ENCODE measurements around the gene VWA8.

Gene VWA8

DNA sequence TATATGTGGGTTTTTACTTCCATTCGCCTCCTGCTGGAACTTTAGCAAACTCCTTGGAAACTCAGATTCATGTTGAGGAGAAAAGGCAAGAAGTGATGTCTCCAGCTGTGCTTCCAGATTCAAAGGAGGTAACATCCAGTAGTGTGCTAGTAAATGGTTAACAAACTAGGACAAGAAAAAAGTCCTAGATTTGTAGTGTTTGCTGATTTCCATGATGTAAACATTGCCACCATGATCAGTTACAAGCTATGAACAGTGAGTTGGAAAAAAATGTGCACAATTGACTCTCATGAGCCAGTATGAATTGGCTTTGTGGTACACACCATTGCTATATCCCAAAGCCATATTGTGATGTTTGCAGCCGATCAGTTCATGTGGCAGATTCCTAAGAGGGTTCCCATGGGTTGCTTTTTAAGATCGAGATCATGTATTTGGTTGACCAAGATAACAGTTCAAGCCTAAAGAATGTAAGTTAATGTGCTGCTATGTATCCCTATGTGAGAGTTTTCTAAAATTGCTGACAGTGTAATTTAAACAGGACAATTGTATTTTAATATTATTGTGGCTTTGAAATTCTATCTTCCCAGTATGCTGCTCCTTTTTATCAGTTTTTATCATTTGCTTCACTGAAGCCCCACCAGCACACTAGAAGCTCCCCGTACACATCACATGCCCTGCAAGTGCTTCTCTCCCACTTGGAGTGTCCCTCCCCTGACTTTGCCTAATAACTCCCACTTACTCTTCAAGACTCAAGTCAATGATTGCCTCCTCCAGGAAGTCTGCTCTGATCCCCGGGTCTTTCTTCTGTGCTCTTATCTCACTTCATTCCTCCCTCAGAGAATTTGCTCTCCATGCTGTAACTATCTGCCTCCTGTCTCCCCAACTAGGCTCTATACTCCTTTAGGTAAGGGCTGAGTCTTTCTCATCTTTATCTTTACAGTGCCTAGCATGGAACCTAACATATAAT is 355.3 kb downstream of the VWA8 start:
- no peak for DNase-seq (ENCODE audit: low read depth)
- no peak overlapping the region for H3K4me3 ChIP-seq (ENCODE audit: low read length)
- TF ChIP-seq, protein P1, sequence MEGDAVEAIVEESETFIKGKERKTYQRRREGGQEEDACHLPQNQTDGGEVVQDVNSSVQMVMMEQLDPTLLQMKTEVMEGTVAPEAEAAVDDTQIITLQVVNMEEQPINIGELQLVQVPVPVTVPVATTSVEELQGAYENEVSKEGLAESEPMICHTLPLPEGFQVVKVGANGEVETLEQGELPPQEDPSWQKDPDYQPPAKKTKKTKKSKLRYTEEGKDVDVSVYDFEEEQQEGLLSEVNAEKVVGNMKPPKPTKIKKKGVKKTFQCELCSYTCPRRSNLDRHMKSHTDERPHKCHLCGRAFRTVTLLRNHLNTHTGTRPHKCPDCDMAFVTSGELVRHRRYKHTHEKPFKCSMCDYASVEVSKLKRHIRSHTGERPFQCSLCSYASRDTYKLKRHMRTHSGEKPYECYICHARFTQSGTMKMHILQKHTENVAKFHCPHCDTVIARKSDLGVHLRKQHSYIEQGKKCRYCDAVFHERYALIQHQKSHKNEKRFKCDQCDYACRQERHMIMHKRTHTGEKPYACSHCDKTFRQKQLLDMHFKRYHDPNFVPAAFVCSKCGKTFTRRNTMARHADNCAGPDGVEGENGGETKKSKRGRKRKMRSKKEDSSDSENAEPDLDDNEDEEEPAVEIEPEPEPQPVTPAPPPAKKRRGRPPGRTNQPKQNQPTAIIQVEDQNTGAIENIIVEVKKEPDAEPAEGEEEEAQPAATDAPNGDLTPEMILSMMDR (IDR thresholded peaks at IDR 0.05; ENCODE audit: insufficient read depth, low read depth, low read length, missing control alignments): no peak

DNA sequence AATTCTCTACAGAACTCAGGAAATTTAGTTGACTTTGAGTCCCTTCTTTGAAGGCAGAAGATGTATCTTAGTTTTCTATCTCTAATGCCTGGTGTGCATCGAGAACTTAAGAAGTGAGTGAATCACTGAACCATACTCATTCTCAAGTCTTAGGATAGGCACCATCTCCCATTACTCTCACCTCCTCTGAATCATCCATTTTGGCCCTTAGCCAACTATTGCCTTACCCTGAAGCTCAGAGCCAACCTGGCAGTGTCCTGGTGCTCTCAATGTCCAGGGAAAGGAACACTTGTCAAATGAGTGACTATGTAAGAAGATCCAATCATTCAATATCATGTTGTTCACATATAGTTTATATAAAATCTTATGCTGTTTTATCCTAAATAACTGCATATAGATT is 357.0 kb downstream of the VWA8 start:
- no peak overlapping the region for H3K4me3 ChIP-seq (ENCODE audit: low read length)
- TF ChIP-seq, protein P1 (IDR thresholded peaks at IDR 0.05; ENCODE audit: insufficient read depth, low read depth, low read length, missing control alignments): no peak
- DNase-seq (ENCODE audit: low read depth): peak; percentile 96

DNA sequence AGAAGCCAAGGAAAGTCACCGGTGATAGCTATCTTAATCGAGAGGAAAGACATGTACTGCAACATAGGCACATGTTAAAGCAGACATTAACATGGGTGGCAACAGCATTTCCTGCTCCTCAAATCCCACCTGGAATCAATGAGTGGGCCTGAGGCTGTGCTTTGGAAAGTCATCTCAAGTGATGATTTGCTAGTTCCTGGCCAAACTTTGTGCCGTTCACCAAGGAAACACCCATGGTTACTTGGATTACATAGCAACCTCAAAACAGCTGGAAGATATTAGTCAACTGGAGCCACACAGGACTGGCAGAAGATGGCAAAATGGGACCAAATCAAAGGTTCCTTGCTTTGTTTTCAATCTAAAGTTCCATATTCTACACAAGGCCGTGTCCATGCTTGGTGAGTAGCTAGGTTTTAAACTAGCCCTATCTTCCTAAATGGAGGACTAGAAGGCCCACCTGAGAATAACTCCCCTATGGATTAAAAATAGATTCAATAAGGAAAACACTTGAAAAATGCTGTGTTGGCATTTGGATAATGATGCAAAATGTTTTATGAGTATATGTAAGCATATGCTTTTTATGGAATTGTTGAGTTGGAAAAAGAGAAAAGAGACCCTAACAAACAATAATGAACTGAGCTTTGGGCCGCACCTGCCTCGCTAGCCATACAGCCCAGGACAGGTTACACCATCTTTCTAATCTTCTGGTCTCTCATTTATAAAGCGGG is 359.0 kb downstream of the VWA8 start:
- H3K4me3 ChIP-seq (ENCODE audit: low read length): no peak overlapping the region
- TF ChIP-seq, protein P1 (IDR thresholded peaks at IDR 0.05; ENCODE audit: insufficient read depth, low read depth, low read length, missing control alignments): no peak
- no peak for DNase-seq (ENCODE audit: low read depth)

DNA sequence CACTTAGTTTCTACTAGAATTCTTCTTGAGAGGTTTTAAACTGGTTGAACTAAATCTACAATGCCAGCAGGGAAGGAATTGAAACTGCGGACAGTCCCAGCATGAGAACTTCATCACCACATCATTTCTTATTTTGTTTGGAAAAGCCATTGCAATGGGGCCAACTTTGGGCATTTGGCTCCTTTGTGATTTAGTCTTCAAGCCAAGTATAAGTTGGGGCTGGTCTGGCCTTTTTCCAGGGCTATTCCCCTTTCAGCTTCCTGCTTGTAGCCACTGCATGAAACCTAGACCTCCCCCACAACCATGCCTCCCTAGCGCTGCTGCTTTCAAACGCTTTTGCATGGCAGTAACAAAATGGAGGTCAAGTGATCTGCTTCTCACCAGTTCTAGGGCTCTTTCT is 361.3 kb downstream of the VWA8 start:
- DNase-seq (ENCODE audit: low read depth): no peak
- no peak overlapping the region for H3K4me3 ChIP-seq (ENCODE audit: low read length)
- TF ChIP-seq, protein P1 (IDR thresholded peaks at IDR 0.05; ENCODE audit: insufficient read depth, low read depth, low read length, missing control alignments): no peak

DNA sequence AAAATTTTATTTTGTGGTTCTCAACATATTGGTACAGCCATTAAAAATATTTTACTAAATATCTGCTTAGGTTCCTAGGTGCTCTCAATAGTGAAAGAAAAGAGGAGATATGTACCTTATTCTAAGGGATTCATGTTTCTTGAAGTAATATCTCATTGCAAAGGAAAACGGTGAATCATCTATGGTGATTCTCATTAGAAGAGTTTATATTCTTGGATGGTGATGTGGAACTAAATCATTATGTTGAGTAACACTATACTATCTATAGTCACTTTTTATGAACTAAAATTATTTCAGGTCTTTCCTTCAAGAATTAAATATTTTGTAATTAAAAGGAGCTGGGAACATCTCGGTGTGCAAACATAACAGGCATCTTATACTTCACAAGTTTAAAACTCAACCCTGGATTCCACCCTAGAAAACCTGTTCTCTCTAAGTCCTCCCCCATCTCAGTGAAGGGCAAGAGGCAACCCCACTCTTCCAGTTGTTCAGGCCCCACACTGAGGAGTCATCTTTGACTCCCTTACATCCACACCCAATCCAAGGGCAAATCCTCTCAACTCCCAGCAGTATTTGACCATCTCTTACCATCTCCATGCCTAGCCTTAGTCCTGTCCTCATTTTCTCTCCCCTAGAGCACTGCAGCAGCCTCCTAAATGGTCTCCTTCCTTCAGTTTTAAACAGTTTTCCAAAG is 363.4 kb downstream of the VWA8 start:
- H3K4me3 ChIP-seq (ENCODE audit: low read length): no peak overlapping the region
- TF ChIP-seq, protein P1 (IDR thresholded peaks at IDR 0.05; ENCODE audit: insufficient read depth, low read depth, low read length, missing control alignments): no peak
- peak; percentile 69 for DNase-seq (ENCODE audit: low read depth)

DNA sequence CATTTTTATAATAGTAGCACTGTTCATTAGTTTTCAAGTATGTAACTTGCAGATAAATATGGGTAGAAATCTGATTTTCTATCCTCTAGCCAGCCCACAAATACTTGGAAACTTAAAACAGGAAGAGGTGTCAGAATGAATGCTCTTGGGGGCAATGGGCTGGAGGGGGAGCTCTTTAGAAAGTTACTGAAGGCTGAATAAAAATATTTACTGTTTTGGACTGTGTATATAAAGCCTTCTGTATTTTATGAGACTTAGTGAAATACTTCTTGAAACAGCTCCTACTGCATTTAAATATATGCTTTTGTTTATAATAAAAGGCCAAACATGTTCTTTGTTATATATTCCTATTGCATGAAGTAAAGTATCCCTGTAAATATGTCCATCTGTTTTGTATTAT is 364.7 kb downstream of the VWA8 start:
- no peak for DNase-seq (ENCODE audit: low read depth)
- H3K4me3 ChIP-seq (ENCODE audit: low read length): no peak overlapping the region
- TF ChIP-seq, protein P1 (IDR thresholded peaks at IDR 0.05; ENCODE audit: insufficient read depth, low read depth, low read length, missing control alignments): no peak
